ENCODE data around the gene ALCAM. TPM values are rescaled to one million over a fixed set of nuclear protein-coding genes. Genes with fewer than 3 reads are reported as not detected.
"Not testable (repeated sequence)": the region's sequence is repeated elsewhere in the genome, so short reads cannot be mapped to it uniquely, and the experiment has no call there.

The ALCAM gene
- total RNA-seq, 2 experiments from 2014 or later: 11.4 to 20.6 TPM

DNA sequence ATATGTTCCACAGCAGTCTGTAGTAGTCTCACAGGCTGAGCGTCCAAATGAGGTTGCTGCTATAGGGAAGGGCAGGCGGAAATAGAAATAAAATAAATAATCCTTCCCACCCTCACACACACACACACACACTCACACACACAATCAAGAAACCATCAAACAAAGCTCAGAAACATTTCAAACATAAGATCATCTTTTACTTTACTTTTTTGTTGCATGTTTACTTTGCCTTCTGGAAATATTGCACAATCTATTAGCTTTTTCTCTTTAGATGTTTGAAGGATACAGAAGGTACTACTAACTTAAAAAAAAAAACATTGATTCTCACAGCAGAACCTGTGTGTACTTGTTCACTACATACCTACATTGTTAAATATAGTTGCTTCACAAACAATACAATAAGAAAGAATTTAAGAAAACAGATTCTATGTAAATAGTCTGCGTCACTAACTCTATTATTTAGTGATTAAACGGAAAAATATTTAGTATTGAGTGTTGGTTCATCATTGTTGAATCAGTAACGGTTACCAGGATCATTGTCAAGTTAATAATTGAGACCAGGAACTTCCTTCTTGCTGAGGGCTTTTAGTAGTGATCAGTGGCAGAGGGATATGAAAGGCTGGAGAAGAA, 20.5 kb downstream of the ALCAM start:
- CTCF ChIA-PET: no interaction called here
- DNase-seq (no peak), ATAC-seq (no peak)
- Mint-ChIP-seq H3K4me1 (peaks cover 9% of the 10 kb centered on the region), H3K36me3 (peaks cover 16% of the 10 kb centered on the region), H3K27ac (no peak overlapping the region), H3K9me3 (ENCODE audit: low read depth) (peaks cover 8% of the 10 kb centered on the region), H3K4me3 (no peak overlapping the region), H3K27me3 (no peaks in the 10 kb centered on the region)

DNA sequence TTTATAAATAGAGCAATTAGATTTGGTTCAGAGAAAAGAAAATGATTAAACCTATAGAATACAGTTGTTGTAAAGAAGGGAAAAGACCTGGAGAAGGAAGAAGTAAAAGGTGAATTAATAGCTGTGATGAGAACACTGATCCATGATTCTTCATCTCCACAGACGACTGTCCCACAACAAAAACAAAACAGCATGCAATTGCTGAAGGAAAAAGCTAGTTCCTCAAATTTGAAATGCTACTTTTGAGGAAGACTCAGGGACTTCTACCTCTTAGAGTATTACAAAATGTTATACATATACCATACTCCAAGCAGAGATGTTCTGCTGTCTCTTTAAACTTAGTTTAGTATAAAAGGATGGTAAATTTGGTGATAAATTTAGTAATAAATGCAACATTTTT, 21.5 kb downstream of the ALCAM start:
- DNase-seq (no peak), ATAC-seq (no peak)
- Mint-ChIP-seq H3K36me3 (peaks cover 16% of the 10 kb centered on the region), H3K27me3 (no peaks in the 10 kb centered on the region), H3K4me1 (peaks cover 3% of the 10 kb centered on the region), H3K27ac (no peak overlapping the region), H3K4me3 (no peak overlapping the region), H3K9me3 (ENCODE audit: low read depth) (peaks cover 8% of the 10 kb centered on the region)
- CTCF ChIA-PET: no interaction called here

DNA sequence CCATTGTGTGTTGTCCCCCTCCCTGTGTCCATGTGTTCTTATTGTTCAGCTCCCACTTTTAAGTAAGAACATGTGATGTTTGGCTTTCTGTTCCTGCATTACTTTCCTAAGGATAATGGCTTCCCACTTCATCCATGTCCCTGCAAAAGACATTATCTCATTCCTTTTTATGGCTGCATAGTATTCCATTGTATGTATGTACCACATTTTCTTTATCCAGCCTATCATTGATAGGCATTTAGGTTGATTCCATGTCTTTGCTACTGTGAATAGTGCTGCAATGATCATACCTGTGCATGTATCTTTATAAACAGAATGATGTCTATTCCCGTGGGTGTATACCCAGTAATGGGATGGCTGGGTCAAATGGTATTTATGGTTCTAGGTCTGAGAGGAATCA, 23.1 kb downstream of the ALCAM start:
- DNase-seq; H3K4me1 Mint-ChIP-seq; H3K27ac Mint-ChIP-seq; H3K9me3 Mint-ChIP-seq (ENCODE audit: low read depth); ATAC-seq; CTCF ChIA-PET; H3K27me3 Mint-ChIP-seq; H3K4me3 Mint-ChIP-seq: not testable (repeated sequence)
- peaks cover 16% of the 10 kb centered on the region for H3K36me3 Mint-ChIP-seq

DNA sequence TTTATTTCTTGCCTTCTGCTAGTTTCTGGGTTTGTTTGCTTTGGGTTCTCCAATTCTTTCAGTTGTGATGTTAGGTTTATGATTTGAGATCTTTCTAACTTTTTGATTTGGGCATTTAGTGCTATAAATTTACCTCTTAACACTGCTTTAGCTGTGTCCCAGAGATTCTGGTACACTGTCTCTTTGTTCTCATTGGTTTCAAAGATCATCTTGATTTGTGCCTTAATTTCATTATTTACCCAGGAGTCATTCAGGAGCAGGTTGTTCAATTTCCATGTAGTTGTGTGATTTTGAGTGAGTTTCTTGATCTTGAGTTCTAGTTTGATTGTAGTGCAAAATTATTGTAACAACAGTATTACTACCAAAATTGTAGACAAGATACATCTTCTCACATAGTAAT, 25.9 kb downstream of the ALCAM start:
- DNase-seq; H3K9me3 Mint-ChIP-seq (ENCODE audit: low read depth); CTCF ChIA-PET; H3K4me1 Mint-ChIP-seq; H3K4me3 Mint-ChIP-seq; H3K27me3 Mint-ChIP-seq; ATAC-seq; H3K27ac Mint-ChIP-seq: not testable (repeated sequence)
- H3K36me3 Mint-ChIP-seq: peaks cover 21% of the 10 kb centered on the region

DNA sequence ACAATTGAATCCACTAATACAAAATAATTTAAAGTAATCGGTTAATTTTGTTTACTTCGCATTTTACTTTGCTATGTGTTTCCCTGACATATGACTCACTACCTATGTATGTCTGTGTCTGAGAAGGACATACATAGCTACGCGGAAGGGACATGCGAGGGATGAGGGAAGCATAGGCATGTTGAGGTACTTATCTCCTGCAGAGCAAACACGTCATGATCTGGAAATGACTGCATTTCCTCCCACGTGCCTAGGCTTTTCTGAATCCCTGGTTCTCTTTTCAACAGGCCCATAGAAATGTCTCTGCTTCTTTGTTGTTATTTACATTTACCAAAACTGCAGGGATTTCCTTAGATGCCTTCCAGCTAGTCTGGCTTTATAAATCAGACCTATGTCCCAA, 27.5 kb downstream of the ALCAM start:
- Mint-ChIP-seq H3K27ac (no peak overlapping the region), H3K36me3 (peaks cover 21% of the 10 kb centered on the region)

DNA sequence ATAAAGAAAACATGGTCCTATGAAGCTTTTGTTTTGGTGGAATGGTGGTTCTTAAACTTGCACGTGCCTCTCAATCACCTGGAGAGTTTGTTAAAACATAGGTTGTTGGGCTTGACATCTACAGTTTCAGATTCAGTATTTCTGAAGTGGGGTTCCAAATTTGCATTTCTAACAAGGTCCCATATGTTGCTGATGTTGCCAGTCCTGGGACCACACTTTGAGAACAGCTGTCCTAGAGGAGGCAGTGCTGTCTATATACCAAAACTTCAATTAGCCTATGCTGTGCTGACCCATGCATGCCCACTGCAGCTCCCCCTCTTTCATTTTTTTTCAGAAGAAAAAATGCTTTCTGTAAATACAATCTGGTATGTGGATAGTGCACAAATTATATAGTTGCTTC, 31.3 kb downstream of the ALCAM start:
- no peak for DNase-seq
- Mint-ChIP-seq H3K4me3 (no peak overlapping the region), H3K9me3 (ENCODE audit: low read depth) (no peaks in the 10 kb centered on the region), H3K27me3 (no peaks in the 10 kb centered on the region), H3K36me3 (peaks cover 4% of the 10 kb centered on the region), H3K27ac (no peak overlapping the region), H3K4me1 (peaks cover 2% of the 10 kb centered on the region)
- no peak for ATAC-seq
- CTCF ChIA-PET: interaction anchor here (0.6 to 1.1 kb wide), 2 partner anchors 10 to 19 kb away, joined by 3 read pairs; no protein-coding TSS in a partner anchor

More for the DNA sequence above, 27.5 kb downstream of the ALCAM start:
- no peak overlapping the region for H3K4me3 Mint-ChIP-seq
- no peaks in the 10 kb centered on the region for H3K27me3 Mint-ChIP-seq
- CTCF ChIA-PET: interaction anchor here (1.5 kb wide), 1 partner anchor 7 kb away, joined by 3 read pairs; no protein-coding TSS in a partner anchor
- ATAC-seq: no peak
- peaks cover 2% of the 10 kb centered on the region for H3K4me1 Mint-ChIP-seq
- DNase-seq: no peak
- H3K9me3 Mint-ChIP-seq (ENCODE audit: low read depth): peaks cover 8% of the 10 kb centered on the region

DNA sequence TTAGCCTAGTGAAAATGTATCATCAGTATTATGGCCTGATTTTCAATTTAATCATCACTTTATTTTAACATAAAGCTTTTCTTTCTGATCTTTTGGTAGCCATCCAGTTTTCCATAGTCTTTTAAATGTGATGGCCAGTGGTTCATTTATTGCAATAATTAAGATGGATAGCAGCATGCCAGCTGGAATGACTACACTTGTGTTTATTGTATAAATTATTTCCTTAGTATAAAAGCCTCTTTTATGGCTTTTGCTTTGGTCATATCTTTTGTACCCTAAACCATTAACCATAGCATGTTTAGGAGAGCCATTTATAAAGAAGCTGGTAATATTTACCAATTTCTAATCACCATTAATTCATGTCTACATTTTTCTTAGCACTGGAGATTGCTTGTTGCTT, 31.7 kb downstream of the ALCAM start:
- no peak overlapping the region for H3K27ac Mint-ChIP-seq
- ATAC-seq (no peak), DNase-seq (no peak)

DNA sequence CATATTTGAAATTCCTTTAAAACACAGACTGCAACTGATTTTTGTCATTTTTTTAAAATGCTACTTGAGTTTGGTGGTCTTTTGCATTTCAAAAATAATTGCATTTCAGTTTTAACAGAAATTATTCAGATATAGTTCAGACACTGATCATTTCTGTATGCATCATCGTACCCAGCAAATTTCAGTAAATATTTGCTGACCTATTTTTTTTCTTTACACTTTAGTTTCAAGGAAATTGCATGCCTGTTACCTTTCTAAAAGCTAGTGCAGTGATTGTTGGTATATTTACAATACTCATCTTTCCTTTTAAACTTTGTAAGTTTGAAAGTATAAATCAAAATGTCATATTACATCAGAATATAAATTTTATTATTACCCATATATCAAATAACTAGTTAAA, 32.4 kb downstream of the ALCAM start:
- Mint-ChIP-seq H3K27me3 (no peaks in the 10 kb centered on the region), H3K4me1 (peaks cover 2% of the 10 kb centered on the region), H3K4me3 (no peak overlapping the region), H3K27ac (no peak overlapping the region), H3K9me3 (ENCODE audit: low read depth) (peaks cover 7% of the 10 kb centered on the region), H3K36me3 (peaks cover 4% of the 10 kb centered on the region)
- CTCF ChIA-PET: no interaction called here
- no peak for DNase-seq
- no peak for ATAC-seq

More for the DNA sequence above, 31.7 kb downstream of the ALCAM start:
- Mint-ChIP-seq H3K27me3 (no peaks in the 10 kb centered on the region), H3K36me3 (peaks cover 4% of the 10 kb centered on the region), H3K9me3 (ENCODE audit: low read depth) (peaks cover under 1% of the 10 kb centered on the region), H3K4me1 (peaks cover 2% of the 10 kb centered on the region), H3K4me3 (no peak overlapping the region)
- CTCF ChIA-PET: no interaction called here

DNA sequence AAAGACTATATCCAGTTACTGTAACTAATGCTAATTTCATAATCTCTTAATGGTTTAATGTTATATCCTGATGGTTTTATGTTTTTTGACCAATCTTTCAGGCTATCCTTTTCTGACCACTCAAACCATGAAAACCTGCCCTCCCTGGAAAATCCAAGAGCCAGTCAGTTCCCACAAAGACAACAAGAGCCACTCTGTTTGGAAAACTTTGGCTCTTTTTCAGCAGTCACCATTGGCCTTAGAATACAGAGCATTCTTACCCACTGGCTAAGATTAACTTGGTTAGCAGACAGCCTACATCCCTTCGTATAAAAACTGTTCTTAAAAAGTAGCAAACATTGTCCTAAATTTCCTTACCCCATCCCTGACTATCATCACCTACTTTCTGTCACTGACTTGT, 32.9 kb downstream of the ALCAM start:
- CTCF ChIA-PET: no interaction called here
- no peak for ATAC-seq
- H3K9me3 Mint-ChIP-seq (ENCODE audit: low read depth): peaks cover 7% of the 10 kb centered on the region
- H3K27me3 Mint-ChIP-seq: no peaks in the 10 kb centered on the region
- H3K27ac Mint-ChIP-seq: no peak overlapping the region
- peaks cover 4% of the 10 kb centered on the region for H3K36me3 Mint-ChIP-seq
- H3K4me3 Mint-ChIP-seq: no peak overlapping the region
- H3K4me1 Mint-ChIP-seq: no peaks in the 10 kb centered on the region
- no peak for DNase-seq

DNA sequence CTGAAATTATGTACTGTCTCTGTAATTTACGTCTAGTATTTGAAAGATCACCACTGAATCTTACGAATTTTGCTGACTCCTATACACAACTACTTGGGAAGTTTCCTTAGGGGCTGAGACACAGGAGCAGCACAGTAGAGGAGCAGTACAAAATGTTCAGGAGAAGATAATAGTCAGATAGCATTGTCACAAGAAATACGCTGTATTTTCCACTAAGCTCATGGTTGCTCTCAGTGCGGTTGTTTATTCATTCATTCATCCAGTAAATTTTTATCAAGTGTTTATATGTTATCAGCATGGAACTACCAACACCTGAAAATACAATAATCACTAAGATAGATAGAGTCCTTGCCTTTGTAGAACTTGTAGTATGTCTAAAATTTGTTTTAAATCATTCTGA, 34.5 kb downstream of the ALCAM start:
- DNase-seq: no peak
- peaks cover 2% of the 10 kb centered on the region for H3K36me3 Mint-ChIP-seq
- CTCF ChIA-PET: interaction anchor here (1.5 kb wide), 1 partner anchor 8 kb away, joined by 3 read pairs; no protein-coding TSS in a partner anchor
- ATAC-seq: no peak
- H3K27ac Mint-ChIP-seq: no peak overlapping the region
- H3K27me3 Mint-ChIP-seq: no peaks in the 10 kb centered on the region
- H3K4me3 Mint-ChIP-seq: no peak overlapping the region
- no peaks in the 10 kb centered on the region for H3K4me1 Mint-ChIP-seq
- H3K9me3 Mint-ChIP-seq (ENCODE audit: low read depth): peaks cover 9% of the 10 kb centered on the region

DNA sequence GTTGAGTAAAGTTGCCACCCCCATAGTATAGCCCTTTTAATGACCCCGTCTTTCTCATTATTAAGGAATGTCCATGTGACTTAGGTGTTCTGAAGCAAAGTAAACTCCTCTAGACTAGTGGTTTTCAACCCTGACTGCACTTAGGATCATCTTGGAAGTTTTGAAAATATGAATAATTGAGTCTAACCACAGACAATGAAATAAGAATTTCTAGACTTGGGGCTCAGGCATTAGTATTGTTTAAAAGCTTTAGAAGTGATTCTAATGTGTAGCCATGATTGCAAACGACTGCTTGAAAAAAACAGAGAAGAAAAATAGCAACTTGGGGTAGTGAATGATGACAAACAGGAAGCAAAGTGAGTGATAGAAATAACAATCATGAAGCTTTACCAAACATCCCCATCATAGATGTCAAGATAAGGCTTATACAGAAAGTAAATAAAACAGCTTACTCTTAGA, 35.0 kb downstream of the ALCAM start:
- Mint-ChIP-seq H3K27me3 (no peaks in the 10 kb centered on the region), H3K36me3 (peaks cover 2% of the 10 kb centered on the region), H3K27ac (no peak overlapping the region), H3K4me1 (no peaks in the 10 kb centered on the region), H3K9me3 (ENCODE audit: low read depth) (peaks cover 10% of the 10 kb centered on the region), H3K4me3 (no peak overlapping the region)
- ATAC-seq (no peak), DNase-seq (no peak)
- CTCF ChIA-PET: interaction anchor here (1.5 kb wide), 1 partner anchor 8 kb away, joined by 3 read pairs; no protein-coding TSS in a partner anchor

DNA sequence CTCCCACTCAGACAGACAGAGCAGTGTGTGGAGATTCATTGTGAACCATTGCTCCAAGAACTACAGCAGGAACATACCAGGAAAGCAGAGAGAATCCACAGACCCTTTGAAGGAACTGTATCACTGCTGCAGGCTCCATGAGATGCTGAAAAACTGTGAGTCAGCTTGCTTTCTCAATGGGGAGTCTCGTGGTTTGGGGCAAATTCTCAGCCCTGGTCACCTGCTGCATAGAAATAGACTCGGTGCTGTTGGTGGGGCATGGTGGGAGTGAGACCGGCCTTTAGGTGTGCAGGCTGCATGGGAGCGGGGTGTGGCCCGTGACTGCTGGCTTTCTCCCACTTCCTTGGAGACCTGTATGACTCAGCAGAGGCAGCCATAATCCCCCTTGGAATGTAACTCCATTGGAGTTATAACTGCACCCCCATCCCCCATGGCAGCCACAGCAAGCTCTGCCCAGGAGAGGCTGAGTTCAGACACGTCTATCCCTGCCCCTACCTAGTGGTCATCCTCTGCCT, 35.6 kb downstream of the ALCAM start:
- Mint-ChIP-seq H3K4me3 (no peak overlapping the region), H3K9me3 (ENCODE audit: low read depth) (peaks cover 13% of the 10 kb centered on the region), H3K27me3 (no peaks in the 10 kb centered on the region), H3K36me3 (peaks cover 2% of the 10 kb centered on the region), H3K27ac (no peak overlapping the region), H3K4me1 (no peaks in the 10 kb centered on the region)
- ATAC-seq (no peak), DNase-seq (no peak)
- CTCF ChIA-PET: interaction anchor here (1.5 kb wide), 1 partner anchor 9 kb away, joined by 3 read pairs; no protein-coding TSS in a partner anchor

DNA sequence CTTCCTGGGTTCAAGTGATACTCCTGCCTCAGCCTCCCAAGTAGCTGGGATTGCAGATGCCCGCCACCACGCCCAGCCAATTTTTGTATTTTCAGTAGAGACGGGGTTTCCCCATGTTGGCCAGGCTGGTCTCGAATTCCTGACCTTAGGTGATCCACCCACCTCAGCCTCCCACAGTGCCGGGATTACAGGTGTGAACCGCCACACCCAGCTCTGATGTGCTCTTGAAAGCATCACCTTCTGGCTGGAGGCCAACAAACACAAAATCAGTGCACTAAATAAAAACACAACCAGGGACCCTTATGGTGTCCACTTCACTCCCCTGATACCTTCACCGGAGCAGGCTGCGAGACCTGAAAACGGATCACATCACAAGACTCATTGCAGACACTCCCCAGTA, 36.3 kb downstream of the ALCAM start:
- H3K36me3 Mint-ChIP-seq, CTCF ChIA-PET, DNase-seq, ATAC-seq, H3K4me1 Mint-ChIP-seq, H3K4me3 Mint-ChIP-seq, H3K27ac Mint-ChIP-seq, H3K27me3 Mint-ChIP-seq: not testable (repeated sequence)
- peaks cover 13% of the 10 kb centered on the region for H3K9me3 Mint-ChIP-seq (ENCODE audit: low read depth)

DNA sequence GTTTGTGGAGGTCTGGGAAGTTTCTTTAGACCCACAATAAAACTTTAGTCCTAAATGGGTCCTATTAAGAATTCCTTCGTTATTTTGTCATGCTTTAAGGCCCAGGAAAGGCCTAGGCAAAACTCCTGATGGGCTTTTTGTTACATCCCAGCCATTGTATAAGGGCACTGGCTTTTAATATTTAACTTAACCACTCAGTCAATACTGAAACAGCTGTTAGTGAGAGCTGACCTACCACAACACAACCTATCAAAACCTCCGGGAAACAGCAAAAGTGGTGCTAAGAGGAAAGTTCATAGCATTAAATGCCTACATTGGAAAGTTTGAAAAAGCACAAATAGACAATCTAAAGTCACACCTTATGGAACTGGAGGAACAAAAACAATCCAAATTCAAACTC, 39.6 kb downstream of the ALCAM start:
- H3K27me3 Mint-ChIP-seq: no peaks in the 10 kb centered on the region
- peaks cover 13% of the 10 kb centered on the region for H3K9me3 Mint-ChIP-seq (ENCODE audit: low read depth)
- H3K4me3 Mint-ChIP-seq: no peak overlapping the region
- no peaks in the 10 kb centered on the region for H3K4me1 Mint-ChIP-seq
- no peak overlapping the region for H3K27ac Mint-ChIP-seq
- DNase-seq (no peak), ATAC-seq (no peak)
- CTCF ChIA-PET: no interaction called here
- H3K36me3 Mint-ChIP-seq: no peaks in the 10 kb centered on the region

Measured in activated CD8-positive, alpha-beta memory T cell treated with anti-CD3 and anti-CD28 coated beads, Interleukin-2, amount 10 ng/mL, durations not matched to agents 7 days and 5 days (primary cell).